Uterus (tissue), 4 donors: ENCODE results near the gene CWC22. TPM values are rescaled to one million over a fixed set of nuclear protein-coding genes. Genes with fewer than 3 reads are reported as not detected.

Experiments
- DNase-seq, 2 donors: peaks; one replicate each; pipeline ENCODE4 v3.0.0-alpha.2; 2019 to 2020
- H3K27ac ChIP-seq, 2 donors: fragments of 200-600 bp; sonication (generic); 1 replicate in 1 of 2; 2 replicates in 1 of 2; pipeline ENCODE4 v1.5.1; 2016 to 2018
- H3K27me3 ChIP-seq, 2 donors: fragments of 200-600 bp; sonication (generic); one replicate each; pipeline ENCODE4 v1.5.1; 2018 to 2019; ENCODE audit warnings: control low read depth in 1 of 2
- H3K36me3 ChIP-seq, 2 donors: fragments of 200-600 bp; sonication (generic); one replicate each; pipeline ENCODE4 v1.5.1; 2019; ENCODE audit warnings: control low read depth in 1 of 2
- H3K4me1 ChIP-seq, 2 donors: fragments of 200-600 bp; sonication (generic); one replicate each; pipeline ENCODE4 v1.5.1; 2018 to 2019; ENCODE audit warnings: control low read depth in 1 of 2
- H3K4me3 ChIP-seq, 2 donors: fragments of 200-600 bp; sonication (generic); 1 replicate in 1 of 2; 2 replicates in 1 of 2; pipeline ENCODE4 v1.5.1; 2018 to 2019; ENCODE audit warnings: mild to moderate bottlenecking in 1 of 2
- H3K9me3 ChIP-seq, 2 donors: fragments of 200-600 bp; sonication (generic); one replicate each; pipeline ENCODE4 v1.5.1; 2019; ENCODE audit warnings: control low read depth in 1 of 2
- POLR2A ChIP-seq, 2 donors: fragments of 450-650 bp; IDR thresholded peaks; one replicate each; pipeline ENCODE4 v1.6.1; 2016; ENCODE audit warnings: antibody characterized with exemption in 2 of 2, mild to moderate bottlenecking in 1 of 2, moderate library complexity in 1 of 2
- intact Hi-C: fragments of 100-400 bp; cut with DNase I; formaldehyde crosslinking; loops from one replicate; pipeline ENCODE4 v1.15.1; 2023; ENCODE audit warnings: low total_unique reads
- total RNA-seq, 4 donors: library from RNA; depleted of rRNA in 3 of 4; stranded (reverse); fragments of >200 nt in 3 of 4; gene quantifications; one replicate each; pipeline versions ENCODE4 v1.1.0 to v1.2.4, GENCODE V29; 2014 to 2023
- TF ChIP-seq, protein P1 (sequence below), 4 experiments: fragments of 200-600 bp in 2 of 4; fragments of 450-650 bp in 2 of 4; sonication (generic) in 2 of 4; IDR thresholded peaks; one replicate each; pipeline ENCODE4 v1.5.1; 2016 to 2019; ENCODE audit warnings: antibody characterized with exemption in 4 of 4, mild to moderate bottlenecking in 2 of 4, moderate library complexity in 1 of 4
- donor health status: DM: yes; HTN: yes; CAD: no.

CWC22 gene
- total RNA-seq, 4 donors from 2014 or later, result 7.7 to 40.0 (median 25.0) TPM

DNA sequence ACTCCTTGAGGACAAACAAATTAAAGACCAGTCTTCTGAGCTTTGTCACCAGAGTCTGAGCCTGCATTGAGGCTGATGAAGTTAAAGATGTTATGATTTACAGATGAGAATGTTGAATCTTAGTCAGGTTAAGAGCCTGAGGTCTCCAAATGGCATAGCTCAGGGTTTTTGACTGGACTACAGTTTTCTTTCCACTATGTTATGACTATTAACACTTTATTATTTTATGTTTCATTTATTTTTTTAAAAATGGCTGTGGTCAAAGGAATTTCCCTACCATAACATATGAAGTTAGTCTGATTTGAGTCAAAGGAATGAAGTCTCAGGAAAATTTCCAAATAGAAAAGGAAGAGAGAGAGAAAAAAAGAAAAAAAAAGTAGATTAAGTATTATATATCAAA, 39.7 kb upstream of the CWC22 start:
- no peaks in the 10 kb centered on the region for H3K36me3 ChIP-seq
- no peaks in the 10 kb centered on the region for H3K27me3 ChIP-seq
- DNase-seq, result no peak
- H3K27ac ChIP-seq, result no peak overlapping the region
- TF ChIP-seq, protein P1, sequence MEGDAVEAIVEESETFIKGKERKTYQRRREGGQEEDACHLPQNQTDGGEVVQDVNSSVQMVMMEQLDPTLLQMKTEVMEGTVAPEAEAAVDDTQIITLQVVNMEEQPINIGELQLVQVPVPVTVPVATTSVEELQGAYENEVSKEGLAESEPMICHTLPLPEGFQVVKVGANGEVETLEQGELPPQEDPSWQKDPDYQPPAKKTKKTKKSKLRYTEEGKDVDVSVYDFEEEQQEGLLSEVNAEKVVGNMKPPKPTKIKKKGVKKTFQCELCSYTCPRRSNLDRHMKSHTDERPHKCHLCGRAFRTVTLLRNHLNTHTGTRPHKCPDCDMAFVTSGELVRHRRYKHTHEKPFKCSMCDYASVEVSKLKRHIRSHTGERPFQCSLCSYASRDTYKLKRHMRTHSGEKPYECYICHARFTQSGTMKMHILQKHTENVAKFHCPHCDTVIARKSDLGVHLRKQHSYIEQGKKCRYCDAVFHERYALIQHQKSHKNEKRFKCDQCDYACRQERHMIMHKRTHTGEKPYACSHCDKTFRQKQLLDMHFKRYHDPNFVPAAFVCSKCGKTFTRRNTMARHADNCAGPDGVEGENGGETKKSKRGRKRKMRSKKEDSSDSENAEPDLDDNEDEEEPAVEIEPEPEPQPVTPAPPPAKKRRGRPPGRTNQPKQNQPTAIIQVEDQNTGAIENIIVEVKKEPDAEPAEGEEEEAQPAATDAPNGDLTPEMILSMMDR (IDR thresholded peaks at IDR 0.05), result no peak
- H3K4me1 ChIP-seq, result no peaks in the 10 kb centered on the region
- intact Hi-C loops, result no loop called here
- H3K9me3 ChIP-seq, result no peaks in the 10 kb centered on the region
- H3K4me3 ChIP-seq, result no peak overlapping the region

DNA sequence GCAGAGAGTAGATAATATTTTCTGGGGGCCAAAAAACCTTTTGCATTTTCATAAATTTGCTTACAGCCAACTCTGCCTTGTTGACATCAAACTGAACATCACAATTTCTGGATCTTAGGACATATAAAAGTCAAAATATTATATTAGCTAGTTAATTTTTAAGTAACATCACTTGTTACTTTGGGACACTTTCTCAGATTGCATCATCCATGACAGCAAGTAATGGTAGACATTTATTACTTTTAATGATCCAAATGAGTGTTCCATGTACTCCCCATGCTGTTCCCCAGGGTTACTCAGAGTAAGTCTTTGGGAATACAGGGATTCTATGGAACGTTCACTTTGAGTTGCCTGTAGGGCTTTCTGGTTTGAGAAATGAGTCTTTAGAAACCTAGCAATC, 39.1 kb upstream of the CWC22 start:
- Histone ChIP-seq H3K27me3 (no peaks in the 10 kb centered on the region), H3K36me3 (no peaks in the 10 kb centered on the region), H3K27ac (no peak overlapping the region), H3K4me3 (no peak overlapping the region), H3K9me3 (no peaks in the 10 kb centered on the region), H3K4me1 (no peaks in the 10 kb centered on the region)
- TF ChIP-seq POLR2A (IDR thresholded peaks at IDR 0.05), result no peak
- TF ChIP-seq, protein P1 (IDR thresholded peaks at IDR 0.05), result no peak
- intact Hi-C loops, result no loop called here
- DNase-seq, result no peak

DNA sequence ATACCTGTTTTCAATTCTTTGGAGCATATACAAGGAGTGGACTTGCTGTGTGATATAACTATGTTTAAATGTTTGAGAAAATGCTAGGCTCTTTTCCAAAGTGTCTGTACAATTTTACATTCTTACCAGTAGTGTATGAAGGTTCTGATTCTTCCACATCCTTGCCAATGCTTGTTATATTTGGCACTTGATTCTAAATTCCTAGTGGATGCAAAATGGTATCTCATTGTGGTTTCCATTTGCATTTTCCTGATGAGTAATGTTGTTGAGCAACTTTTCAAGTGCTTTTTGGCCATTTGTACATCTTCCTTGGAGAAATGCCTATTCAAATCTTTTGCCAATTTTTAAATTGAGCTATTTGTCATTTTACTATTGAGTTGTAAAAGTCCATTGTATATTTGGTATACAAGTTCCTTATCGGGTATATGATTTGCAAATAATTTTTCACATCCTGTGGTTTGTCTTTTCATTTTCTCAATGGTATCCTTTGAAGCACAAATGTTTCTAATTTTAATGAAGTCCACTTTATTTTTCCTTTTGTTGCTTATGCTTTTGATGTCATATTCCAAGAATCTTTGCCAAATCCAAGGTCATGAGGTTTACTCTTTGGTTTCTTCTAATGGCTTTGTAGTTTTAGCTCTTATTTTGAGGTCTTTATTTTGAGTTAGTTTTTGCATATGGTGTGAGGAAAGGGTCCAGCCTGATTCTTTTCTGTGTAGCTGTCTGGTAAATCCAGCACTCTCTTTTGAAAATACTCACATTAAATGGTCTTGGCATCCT, 33.2 kb upstream of the CWC22 start:
- Histone ChIP-seq H3K4me3 (no peak overlapping the region), H3K27ac (no peak overlapping the region), H3K36me3 (no peaks in the 10 kb centered on the region), H3K4me1 (no peaks in the 10 kb centered on the region), H3K27me3 (peaks cover 0 to 3% of the 10 kb centered on the region in 2 donors), H3K9me3 (no peaks in the 10 kb centered on the region)
- intact Hi-C loops, result no loop called here
- DNase-seq, result no peak
- TF ChIP-seq, protein P1 (IDR thresholded peaks at IDR 0.05), result no peak
- TF ChIP-seq POLR2A (IDR thresholded peaks at IDR 0.05), result no peak

DNA sequence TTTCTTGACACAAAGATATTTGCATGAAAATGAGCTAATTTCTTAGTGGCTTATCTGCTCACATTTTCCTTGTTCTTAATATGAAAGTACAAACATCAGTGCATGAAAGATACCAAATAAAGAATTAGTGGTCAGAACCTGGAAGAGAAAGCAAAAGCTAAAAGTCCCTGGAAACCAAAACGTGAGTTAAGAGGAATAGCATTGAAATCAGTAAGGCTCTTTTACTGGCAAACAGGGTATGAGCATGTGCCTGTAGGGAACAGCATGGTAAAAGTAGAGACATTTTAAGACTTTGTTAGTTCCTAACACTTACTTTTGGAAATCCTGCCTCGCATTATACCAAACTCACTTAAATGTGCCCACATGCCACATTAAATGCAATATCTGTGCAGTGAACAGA, 31.9 kb upstream of the CWC22 start:
- no peaks in the 10 kb centered on the region for H3K36me3 ChIP-seq
- no peak for TF ChIP-seq POLR2A (IDR thresholded peaks at IDR 0.05)
- TF ChIP-seq, protein P1 (IDR thresholded peaks at IDR 0.05), result no peak
- H3K9me3 ChIP-seq, result no peaks in the 10 kb centered on the region
- H3K4me3 ChIP-seq, result no peak overlapping the region
- peaks cover 0 to 3% of the 10 kb centered on the region in 2 donors for H3K27me3 ChIP-seq
- DNase-seq, result no peak
- H3K27ac ChIP-seq, result no peak overlapping the region
- H3K4me1 ChIP-seq, result no peaks in the 10 kb centered on the region
- intact Hi-C loops, result no loop called here

DNA sequence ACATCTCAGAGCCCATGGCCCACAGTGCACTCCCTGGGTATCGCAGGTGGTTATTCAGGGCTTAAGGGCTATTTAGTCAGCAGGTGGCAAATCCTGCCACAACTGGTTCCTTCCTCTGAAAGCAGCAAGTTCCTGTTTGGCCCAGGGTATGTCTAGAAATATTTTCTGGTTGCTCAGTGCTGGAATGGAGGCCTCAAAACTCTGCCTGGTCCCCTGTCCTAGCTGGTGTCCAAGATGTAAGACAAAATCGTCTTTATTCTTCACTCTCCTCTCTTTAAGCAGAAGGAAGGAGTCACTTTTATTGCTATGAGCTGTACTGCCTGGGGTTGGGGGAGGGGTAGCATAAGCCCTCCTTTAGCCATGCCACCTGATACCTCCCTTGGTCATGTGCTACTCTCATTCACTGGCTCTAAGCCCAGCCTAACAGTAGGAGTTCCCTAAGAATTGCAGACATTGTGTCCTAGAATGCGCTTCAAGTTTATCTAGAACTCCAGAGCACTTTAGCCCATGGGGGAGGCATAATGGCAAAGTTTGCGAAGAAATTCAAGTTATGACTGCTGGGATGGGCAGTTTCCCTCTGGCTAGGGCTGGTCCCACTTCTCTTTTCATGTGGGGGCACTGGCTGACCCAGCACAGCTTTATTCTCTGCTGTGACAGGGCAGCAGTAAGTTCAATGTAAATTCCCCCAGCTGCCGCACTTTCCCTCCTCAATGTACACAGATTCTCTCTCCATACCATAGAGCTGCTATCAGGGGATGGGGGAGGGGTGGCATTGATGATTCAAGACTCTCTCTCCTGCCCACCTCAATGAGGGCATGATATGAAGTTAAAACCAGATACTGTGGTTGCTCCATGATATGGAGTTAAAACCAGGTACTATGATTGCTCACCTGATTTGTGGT, 27.1 kb upstream of the CWC22 start:
- Histone ChIP-seq H3K4me1 (no peaks in the 10 kb centered on the region), H3K36me3 (no peaks in the 10 kb centered on the region), H3K9me3 (no peaks in the 10 kb centered on the region), H3K27ac (no peak overlapping the region), H3K27me3 (peaks cover 0 to 3% of the 10 kb centered on the region in 2 donors), H3K4me3 (no peak overlapping the region)
- no peak for DNase-seq
- TF ChIP-seq, protein P1 (IDR thresholded peaks at IDR 0.05), result no peak
- TF ChIP-seq POLR2A (IDR thresholded peaks at IDR 0.05), result no peak
- intact Hi-C loops, result no loop called here
